Right forelimb (tissue), 1 donor: ENCODE measurements around the gene GCN1.

Experiments
- DNase-seq: peaks from one replicate; pipeline ENCODE4 v3.0.0-alpha.2; 2018

Gene GCN1

DNA sequence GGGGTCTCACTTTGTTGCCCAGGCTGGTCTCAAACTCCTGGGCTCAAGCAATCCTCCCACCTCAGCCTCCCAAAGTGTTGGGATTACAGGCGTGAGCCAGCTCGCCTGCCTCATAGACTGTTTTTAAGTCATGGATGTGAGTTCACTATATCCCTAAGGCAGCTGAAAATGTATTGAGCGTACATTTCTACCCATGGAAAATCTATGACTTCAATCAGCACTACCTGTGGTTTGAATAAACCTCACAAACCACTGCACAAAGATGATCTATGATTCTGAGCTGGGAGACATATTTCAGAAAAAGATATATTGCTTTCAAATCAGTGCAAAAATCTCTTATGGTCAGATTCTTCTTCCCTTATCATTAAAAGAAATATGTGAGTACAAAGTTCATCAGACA is 22.5 kb downstream of the GCN1 start:
- DNase-seq, result no peak

GRCh38 chr12:120170631-120171030 is 23.9 kb downstream of the GCN1 start:
- DNase-seq, result no peak

DNA sequence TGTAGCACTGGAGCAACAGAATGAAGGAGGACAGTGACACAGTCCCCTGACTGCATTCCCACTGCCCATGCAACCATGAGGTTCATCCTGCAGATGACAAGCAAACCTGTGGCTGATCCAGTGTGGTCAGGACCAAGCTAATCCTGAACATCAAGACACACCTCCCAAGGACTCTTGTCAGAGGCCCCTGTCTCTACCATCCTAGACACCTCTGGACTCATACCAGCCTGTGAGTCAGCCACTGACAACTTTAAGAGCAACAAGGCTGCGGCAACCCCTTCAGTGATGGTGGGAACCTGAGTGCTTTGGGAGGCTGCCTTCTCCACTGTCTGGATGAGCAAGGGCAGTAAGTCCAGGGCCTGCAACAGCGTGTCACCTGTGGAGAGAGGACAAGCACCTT is 24.6 kb downstream of the GCN1 start:
- DNase-seq, result no peak

DNA sequence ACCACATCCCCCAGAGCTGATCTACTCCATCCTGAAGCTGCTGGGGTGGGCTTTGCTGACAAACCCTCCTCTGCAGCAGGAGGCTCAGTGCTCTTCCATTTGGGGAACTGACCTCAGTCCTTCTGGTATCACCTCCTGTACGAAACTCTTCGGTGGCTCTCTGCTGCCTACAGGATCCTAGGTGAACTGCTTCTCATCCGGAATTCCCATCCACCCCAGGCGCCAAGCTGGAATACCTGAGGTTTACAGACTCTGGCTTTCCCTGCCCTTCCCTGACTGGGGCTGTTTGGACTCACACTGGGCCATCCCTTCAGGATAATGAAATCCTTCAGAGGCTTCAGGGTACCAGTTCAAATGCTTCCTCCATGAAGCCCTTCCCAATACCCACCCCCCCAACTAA is 26.2 kb downstream of the GCN1 start:
- DNase-seq, result no peak

DNA sequence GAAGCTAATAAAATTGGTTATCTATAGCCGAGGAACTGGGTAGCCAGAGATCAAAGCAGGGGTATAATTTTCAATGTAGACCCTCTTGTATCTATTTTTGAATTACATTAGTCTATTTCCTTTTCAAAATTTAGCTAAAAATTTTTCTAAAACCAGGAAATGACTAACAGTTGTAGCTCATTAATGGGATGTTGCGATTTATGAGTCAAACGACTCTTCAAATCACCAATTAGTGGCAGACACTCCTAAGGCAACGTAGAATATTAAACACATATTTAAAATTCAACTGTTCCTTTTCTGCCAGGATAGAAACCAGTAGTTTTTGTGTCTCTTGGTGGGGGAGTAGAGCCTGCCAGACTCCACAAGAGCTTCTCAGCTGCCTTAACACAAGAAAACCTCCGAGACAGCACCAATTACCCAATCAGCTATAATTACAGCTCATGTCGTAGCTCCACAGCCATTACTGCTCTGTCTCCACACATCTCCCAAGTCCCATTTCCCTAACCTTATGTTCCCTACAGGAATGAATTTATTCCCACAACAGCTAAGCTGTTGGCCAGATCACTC is 26.9 kb downstream of the GCN1 start:
- DNase-seq, result no peak

DNA sequence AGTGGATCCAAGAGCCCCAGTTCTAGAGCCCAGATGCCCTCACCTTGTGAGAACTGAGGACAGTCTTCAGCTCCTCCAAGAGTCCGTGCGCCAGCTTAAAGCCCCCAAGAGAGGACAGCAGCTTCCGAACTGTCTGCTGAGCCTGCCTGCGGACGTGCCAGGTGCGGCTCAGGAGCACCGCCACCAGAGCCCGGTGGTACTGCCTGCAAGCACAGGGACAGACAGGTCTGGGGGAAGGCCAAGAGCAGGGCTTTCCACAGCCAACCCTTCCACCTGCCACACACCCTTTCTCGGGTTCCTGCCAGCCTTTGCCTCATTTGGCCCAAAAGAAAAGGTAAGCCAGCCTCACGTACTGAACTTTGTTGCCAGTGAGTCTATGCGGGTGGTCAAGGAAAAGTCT is 30.2 kb downstream of the GCN1 start:
- DNase-seq, result no peak

GRCh38 chr12:120162763-120163162 is 31.8 kb downstream of the GCN1 start:
- no peak for DNase-seq

DNA sequence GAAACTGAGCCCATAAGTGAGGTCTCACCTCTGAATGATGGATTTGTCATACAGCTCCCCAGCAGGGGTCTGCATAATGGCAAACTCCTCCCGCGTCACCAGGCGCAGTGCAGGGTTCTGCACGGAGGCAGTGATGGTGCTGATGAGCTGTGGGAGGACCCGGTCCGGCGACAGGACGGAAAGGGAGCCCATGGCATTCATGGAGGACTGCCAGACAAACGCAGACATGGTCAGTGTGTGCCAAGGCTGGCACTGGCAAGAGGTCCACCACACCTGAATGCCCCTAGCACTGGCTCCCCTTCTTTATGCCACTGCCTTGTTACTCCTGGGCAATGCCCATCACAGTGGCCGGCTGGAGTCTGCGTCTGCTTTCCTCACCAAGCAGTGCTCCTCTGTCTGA is 32.7 kb downstream of the GCN1 start:
- DNase-seq, result no peak

DNA sequence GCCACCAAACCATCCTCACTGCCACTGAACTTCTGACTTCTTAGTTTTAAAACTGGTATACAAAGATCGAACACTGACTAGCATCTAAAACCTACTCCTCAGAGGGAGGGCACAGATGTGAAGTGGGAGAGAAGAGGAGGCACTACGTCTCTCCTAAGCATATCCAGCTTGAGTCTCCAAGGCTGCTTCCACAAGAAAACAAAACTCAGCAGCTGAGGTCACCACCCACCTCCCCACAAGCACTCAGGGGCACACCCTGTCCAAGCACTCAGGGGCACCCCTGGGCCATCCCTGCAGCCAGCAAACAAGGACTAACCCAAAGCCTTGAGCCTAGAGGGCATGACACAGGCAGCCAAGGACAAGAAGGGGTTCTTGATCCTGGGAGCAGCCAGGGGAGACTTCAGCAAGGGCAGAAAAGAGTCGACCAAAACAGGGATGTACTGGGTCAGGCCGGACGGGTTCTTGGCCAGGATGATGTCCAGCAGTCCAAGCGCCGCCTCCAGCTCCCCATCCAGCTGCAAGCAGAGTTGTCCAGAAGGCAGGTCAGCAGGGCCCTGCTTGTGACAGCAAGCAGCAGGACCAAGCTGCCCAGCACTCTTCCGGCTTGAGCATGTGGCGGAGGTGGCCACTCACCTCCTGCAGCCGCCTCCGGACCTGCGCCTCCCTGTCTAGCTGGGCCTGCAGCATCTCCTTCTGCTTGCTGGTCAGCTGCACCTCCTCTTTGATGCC is 34.8 kb downstream of the GCN1 start:
- no peak for DNase-seq

DNA sequence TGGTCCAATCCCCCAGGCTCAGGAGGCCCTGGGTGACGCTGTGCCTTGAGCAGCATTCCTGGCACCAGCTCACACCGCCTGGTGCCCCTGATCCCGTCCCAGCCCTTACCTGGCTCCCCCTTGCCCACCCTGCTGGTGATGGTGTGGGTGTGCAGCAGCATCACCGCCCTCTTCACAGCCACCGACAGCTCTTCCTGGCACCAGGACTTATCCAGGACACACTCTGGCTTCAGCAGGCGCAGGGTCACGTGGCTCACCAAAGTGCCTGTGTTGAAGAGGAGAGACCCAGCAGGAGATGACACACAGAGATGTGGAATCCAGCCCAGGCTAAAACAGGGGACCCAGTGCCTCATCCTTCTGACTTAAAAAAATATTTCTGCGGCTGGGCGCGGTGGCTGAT is 36.2 kb downstream of the GCN1 start:
- DNase-seq, result no peak

DNA sequence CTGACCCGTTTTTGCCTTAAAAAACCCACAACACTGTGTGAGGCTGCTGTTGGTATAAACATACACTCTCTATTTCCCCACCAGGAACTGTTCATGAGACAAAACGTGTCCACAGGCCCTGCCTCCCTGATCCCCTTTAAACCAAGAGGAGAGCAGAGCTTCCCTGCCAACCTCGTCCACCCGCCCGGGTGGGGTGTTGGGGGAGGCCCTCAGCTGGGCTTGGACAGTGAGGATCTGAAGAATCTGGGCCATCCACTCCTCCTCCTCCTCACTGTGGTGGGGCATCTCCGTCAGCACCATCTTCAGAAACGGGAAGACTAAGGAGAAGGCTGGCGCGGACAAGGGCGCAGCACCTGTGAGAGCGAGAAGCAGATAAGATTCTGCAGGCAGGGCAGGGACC is 36.8 kb downstream of the GCN1 start:
- DNase-seq, result no peak

DNA sequence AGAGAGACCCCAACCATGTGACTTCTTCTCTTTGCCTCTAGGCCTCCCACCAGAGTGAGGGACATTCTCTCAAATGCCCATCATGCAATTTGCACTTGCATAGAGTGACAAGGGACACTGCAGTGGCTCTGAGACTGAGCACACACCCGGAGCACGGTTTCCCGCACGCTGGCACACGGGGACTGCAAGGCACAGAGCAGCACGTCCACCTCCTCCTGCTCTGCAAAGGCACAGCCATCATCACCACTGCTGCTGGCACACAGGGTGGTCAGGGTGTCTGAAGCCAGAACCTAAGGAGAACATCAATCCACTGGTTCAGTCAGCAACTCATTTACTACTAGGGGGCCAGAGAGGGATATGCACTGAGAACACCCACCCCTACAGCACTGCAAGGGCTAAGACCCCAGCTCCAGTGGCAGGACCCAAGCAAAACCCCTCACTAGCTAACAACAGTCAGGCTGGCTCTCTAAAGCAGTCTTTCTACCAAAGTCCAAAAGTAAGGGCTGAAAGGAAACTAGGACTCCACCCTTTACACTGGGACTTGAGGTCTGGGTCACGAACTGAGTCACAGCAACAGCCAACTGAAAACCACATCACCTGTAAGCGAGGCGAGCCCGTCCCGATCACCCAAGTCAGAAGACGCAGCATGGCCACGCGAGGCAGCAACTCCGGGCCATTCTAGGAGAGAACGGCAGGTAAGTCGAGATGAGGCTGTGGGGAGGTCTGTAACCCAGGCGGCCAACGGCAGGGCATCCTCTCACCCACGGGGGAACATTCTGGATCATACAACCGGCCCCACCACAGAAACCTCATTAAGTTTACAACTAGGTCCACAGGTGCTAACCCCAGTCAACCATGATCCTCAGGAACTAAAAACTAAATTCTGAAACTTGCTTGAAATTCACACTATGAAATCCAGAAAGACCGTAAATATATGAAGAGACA is 37.9 kb downstream of the GCN1 start:
- no peak for DNase-seq

- no peak for DNase-seq
These were observed 39.4 kb downstream of the GCN1 start for GRCh38 chr12:120155072-120155471.

DNA sequence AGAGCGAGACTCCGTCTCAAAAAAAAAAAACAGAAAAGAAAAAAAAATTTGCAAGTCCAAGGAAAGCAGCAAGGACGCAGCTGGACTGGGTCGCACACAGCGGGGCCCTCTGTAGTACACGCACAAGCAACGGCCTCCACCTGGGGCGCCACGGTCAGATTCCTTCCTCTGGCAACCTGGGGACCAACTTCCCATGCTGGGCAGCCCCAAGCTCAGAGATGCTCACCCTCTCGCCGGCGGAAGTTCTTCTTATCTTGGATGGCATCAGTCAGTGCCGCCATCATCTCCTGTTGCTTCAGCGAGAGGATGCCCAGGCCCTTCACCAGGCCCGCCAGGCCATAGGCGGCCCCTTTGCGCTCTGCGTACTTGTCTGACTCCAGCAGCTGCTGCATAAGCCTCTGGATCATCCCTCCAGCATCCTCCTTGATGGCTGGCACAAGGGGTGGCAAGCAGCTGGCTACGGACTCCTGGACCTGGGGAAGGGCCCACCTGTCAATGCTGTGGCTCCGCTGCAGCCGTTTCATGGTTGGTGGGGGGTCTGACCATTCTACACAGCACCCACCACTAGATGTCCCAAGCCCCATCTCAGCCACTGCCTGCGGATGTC is 43.5 kb downstream of the GCN1 start:
- no peak for DNase-seq

DNA sequence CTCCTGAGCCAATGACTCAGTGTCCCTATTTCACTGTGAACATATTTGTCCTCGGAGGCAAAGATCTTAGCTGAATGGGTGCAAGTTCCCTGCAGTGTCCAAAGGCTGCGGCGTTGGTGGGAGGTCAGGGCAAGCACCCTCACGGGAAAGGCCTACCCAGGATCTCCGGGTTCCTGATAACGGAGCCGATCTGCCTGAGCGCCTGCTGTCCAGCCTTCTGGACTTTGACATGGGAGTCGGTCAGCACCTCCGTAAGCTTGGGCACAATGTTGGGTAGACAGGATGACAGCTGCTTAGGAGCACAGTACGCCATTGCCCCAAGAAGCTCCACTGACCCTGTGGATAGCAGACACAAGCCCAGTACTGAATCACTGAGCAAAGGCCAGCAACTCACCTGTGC is 46.5 kb downstream of the GCN1 start:
- DNase-seq, result no peak

- DNase-seq, result no peak
These were observed 49.4 kb downstream of the GCN1 start for GRCh38 chr12:120145164-120145563.

DNA sequence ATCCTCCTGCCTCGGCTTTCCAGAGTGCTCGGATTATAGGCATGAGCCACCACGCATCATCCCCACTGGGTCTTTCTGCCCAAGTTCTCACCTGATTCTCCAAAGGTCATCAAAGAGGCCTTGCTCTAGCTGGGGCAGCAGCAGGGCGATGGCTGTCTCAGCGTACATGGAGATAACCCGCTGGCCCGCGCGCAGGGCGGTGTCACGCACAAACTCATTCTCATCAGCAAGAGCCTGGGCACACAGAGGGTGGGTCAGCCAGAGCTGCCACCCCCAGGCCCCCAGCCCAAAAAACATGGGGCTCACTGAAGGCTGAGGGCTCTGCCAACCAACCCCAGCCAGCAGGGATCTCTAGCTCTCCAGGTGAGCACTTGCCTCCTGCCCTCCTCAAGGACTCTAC is 50.3 kb downstream of the GCN1 start:
- no peak for DNase-seq

DNA sequence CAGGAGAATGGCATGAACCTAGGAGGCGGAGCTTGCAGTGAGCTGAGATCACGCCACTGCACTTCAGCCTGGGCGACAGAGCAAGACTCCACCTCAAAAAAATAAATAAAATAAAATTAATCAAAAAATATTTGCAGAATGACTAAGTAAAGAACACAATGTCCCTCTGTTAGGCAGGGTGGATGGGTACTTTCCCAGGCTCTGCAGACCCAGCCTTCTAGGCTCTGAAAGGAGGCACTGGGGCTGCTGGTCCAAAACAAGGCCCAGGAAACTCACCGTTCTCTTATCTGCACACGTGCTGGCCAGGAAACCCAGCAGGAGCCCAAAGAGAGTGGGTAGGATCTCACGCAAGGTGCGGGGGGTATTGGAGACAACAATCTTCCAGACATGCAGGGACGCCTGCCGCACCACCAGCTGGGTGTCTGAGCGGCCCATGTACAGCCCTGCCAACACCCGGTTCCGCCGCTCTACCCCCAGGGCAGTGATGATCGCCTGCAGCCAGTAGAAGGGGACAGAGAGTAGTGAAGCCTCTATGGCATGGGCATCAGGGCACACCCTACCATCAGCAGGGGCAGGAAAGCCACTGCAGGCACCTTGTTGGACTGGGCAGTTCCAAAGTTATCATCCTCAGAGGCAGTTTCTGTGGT is 52.2 kb downstream of the GCN1 start:
- no peak for DNase-seq

- no peak for DNase-seq
These were observed 53.2 kb downstream of the GCN1 start for GRCh38 chr12:120141336-120141735.

- no peak for DNase-seq
These were observed 53.9 kb downstream of the GCN1 start for GRCh38 chr12:120140603-120141002.

DNA sequence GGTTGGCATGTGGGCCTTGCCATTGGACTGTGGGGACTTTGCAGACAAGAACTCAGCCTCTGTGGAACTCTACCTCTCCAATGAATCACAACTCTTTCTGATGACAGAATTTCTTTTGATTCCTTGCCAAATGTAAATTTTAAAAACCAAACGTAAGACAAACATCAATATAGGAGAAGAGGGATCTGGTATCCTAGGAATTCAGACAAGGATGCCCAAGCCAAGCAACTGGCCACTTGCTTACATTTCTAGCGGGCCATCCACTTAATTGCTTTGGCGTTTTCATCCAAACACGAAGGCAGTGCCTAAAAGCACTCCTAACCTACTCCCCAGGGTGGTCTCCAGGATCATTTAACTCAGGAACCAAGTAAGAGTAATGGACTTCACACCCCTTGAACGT is 54.6 kb downstream of the GCN1 start:
- DNase-seq, result no peak

DNA sequence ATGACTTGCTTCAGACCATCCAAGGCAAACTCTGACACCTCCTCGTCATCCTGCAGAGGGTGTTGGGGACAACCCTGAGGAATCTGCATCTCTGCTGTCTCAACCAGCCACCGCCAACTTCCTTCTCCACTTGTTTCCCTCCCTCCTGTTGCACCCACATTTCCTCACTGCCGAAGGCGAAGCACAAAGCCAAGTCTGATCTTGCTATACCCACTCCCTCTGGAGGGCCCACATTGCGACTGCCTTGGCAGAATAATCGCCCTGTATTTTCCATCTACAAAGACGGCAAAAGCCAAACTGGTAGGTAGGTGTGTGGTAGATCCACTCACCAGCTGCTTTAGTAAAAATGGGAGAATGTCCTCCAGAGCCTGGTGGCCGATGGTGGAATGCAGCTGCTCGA is 56.1 kb downstream of the GCN1 start:
- no peak for DNase-seq

DNA sequence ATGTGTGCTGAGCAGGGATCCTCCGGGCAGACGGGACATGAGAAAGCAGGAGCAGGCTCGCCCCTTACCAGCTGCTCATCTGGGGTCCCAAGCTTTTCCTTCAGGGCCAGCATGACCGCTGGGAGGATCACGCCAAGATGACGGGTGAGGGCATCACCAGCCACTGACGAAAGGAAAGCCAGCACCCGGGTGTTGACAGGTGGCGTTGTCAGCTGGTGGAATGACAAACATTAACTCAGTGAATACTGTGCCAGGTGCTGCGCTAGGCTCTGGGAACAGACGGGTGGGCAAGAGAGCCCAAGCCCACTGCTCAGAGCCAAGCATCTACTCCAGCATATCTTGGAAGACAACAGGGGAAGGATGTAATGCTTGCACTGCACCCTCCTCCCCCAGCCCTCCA is 56.7 kb downstream of the GCN1 start:
- DNase-seq, result no peak
